CD4-positive, CD25-positive, alpha-beta regulatory T cell (primary cell): ENCODE data around the gene IFNA8. TPM values are rescaled to one million over a fixed set of nuclear protein-coding genes. Genes with fewer than 3 reads are reported as not detected.
"Not testable (repeated sequence)": the region's sequence is repeated elsewhere in the genome, so short reads cannot be mapped to it uniquely, and the experiment has no call there.

ENCODE experiments used
- ATAC-seq, 2 donors: fragments of 150-1000 bp; cut with Tn5 transposase; one replicate each; pipeline ENCODE4 v1.10.0; 2021; ENCODE audit warnings: low read depth in 2 of 2, moderate number of reproducible peaks in 2 of 2, moderate library complexity in 1 of 2
- DNase-seq, 3 donors: peaks; one replicate each; pipeline versions ENCODE4 v3.0.0 to v3.0.0-alpha.2; 2012 to 2022; ENCODE audit warnings: mixed read lengths in 1 of 3
- H3K27ac ChIP-seq: one replicate; pipeline ENCODE4 v1.7.0; 2013; ENCODE audit warnings: mild to moderate bottlenecking, low read length; ENCODE audit not compliant: insufficient read depth, poor library complexity, severe bottlenecking
- H3K27me3 ChIP-seq: one replicate; pipeline ENCODE4 v1.7.0; 2013; ENCODE audit warnings: low read length; ENCODE audit not compliant: control insufficient read depth, insufficient read depth
- H3K36me3 ChIP-seq: one replicate; pipeline ENCODE4 v1.7.0; 2013; ENCODE audit warnings: mild to moderate bottlenecking, low read length, moderate library complexity; ENCODE audit not compliant: control insufficient read depth, insufficient read depth
- H3K4me1 ChIP-seq: 2 replicates; pipeline ENCODE4 v1.7.0; 2013; ENCODE audit warnings: mild to moderate bottlenecking, low read length; ENCODE audit not compliant: insufficient read depth, control insufficient read depth, poor library complexity, severe bottlenecking
- H3K4me3 ChIP-seq: one replicate; pipeline ENCODE4 v1.7.0; 2013; ENCODE audit warnings: low read depth, mild to moderate bottlenecking, low read length, moderate library complexity
- H3K9me3 ChIP-seq, 2 experiments: 1 replicate in 1 of 2; 2 replicates in 1 of 2; pipeline ENCODE4 v1.7.0; 2013; ENCODE audit warnings: low read length in 2 of 2, mild to moderate bottlenecking in 1 of 2, moderate library complexity in 1 of 2; ENCODE audit not compliant: control insufficient read depth in 2 of 2
- H3K27ac Mint-ChIP-seq, 3 donors: one replicate each; pipeline ENCODE4 v1.8.0; 2020 to 2022; ENCODE audit warnings: mild to moderate bottlenecking in 3 of 3, mixed read lengths in 3 of 3, moderate library complexity in 2 of 3
- H3K27me3 Mint-ChIP-seq: one replicate; pipeline ENCODE4 v1.8.0; 2022; ENCODE audit warnings: mild to moderate bottlenecking, mixed read lengths
- H3K36me3 Mint-ChIP-seq: one replicate; pipeline ENCODE4 v1.8.0; 2020; ENCODE audit warnings: mixed read lengths
- H3K4me1 Mint-ChIP-seq, 4 donors: one replicate each; pipeline ENCODE4 v1.8.0; 2020 to 2022; ENCODE audit warnings: mixed read lengths in 4 of 4, mild to moderate bottlenecking in 1 of 4
- H3K4me3 Mint-ChIP-seq, 4 donors: one replicate each; pipeline ENCODE4 v1.8.0; 2020 to 2022; ENCODE audit warnings: mild to moderate bottlenecking in 4 of 4, mixed read lengths in 4 of 4, moderate library complexity in 3 of 4
- H3K9me3 Mint-ChIP-seq, 7 donors: one replicate each; pipeline ENCODE4 v1.8.0; 2020 to 2022; ENCODE audit warnings: mixed read lengths in 7 of 7, mild to moderate bottlenecking in 3 of 7, moderate library complexity in 2 of 7
- polyA plus RNA-seq, 4 donors: library from polyadenylated mRNA; unstranded; fragments of 300-500 nt; fragmentation: Illumina TruSeq; gene quantifications; one replicate each; pipeline ENCODE4 v1.2.3, GENCODE V29; 2021
- total RNA-seq: library from RNA; stranded (reverse); gene quantifications from one replicate; pipeline ENCODE4 v1.2.3, GENCODE V29; 2022

The IFNA8 gene
- total and polyA plus RNA-seq, 5 donors from 2014 or later = not detected

- no peak overlapping the region for H3K4me3 ChIP-seq
- H3K4me1 ChIP-seq = no peaks in the 10 kb centered on the region
- H3K4me1 Mint-ChIP-seq = no peaks in the 10 kb centered on the region
- H3K27ac ChIP-seq = no peak overlapping the region
- H3K27ac Mint-ChIP-seq = no peak overlapping the region
- H3K27me3 ChIP-seq = peaks cover 14% of the 10 kb centered on the region
- no peaks in the 10 kb centered on the region for H3K9me3 ChIP-seq
- H3K36me3 Mint-ChIP-seq = no peaks in the 10 kb centered on the region
- H3K36me3 ChIP-seq = no peaks in the 10 kb centered on the region
- peak overlapping the region in 1 of 4 donors; percentile 77 for H3K4me3 Mint-ChIP-seq
- H3K9me3 Mint-ChIP-seq = peaks cover 0 to 2% (median 0%) of the 10 kb centered on the region in 7 donors
- peaks cover 49% of the 10 kb centered on the region for H3K27me3 Mint-ChIP-seq
- DNase-seq (no peak), ATAC-seq (no peak)
These were observed 23.9 kb downstream of the IFNA8 start for GRCh38 chr9:21432672-21433425.

- Mint-ChIP-seq H3K27ac (no peak overlapping the region), H3K9me3 (peaks cover 0 to 2% (median 0%) of the 10 kb centered on the region in 7 donors), H3K4me3 (no peak overlapping the region), H3K4me1 (no peaks in the 10 kb centered on the region), H3K27me3 (peaks cover 35% of the 10 kb centered on the region), H3K36me3 (no peaks in the 10 kb centered on the region)
- Histone ChIP-seq H3K4me3 (no peak overlapping the region), H3K27me3 (peaks cover 12% of the 10 kb centered on the region), H3K4me1 (no peaks in the 10 kb centered on the region), H3K9me3 (no peaks in the 10 kb centered on the region), H3K27ac (no peak overlapping the region), H3K36me3 (no peaks in the 10 kb centered on the region)
- ATAC-seq (no peak), DNase-seq (peak in 2 of 3 donors; percentile 18 to 58)
These were observed 25.5 kb downstream of the IFNA8 start for GRCh38 chr9:21434202-21435014.

- DNase-seq, H3K27ac ChIP-seq, H3K27ac Mint-ChIP-seq, H3K36me3 ChIP-seq, H3K4me1 Mint-ChIP-seq, H3K4me1 ChIP-seq, H3K4me3 ChIP-seq, H3K9me3 Mint-ChIP-seq, H3K4me3 Mint-ChIP-seq, H3K9me3 ChIP-seq, H3K36me3 Mint-ChIP-seq, ATAC-seq: not testable (repeated sequence)
- peaks cover 30% of the 10 kb centered on the region for H3K27me3 Mint-ChIP-seq
- peaks cover 12% of the 10 kb centered on the region for H3K27me3 ChIP-seq
These were observed 26.1 kb downstream of the IFNA8 start for GRCh38 chr9:21435015-21435383.

GRCh38 chr9:21440139-21440538, 31.2 kb downstream of the IFNA8 start, which contains the start of gene IFNA1:
Gene IFNA1, plus strand, starts transcription at chr9:21440439. Its CDS starts 69 bp downstream, at chr9:21440508.
- no peak within 1 kb of the TSS for H3K27ac ChIP-seq
- Mint-ChIP-seq H3K27ac (no peak within 1 kb of the TSS), H3K27me3 (peaks cover 12% of the 10 kb centered on the region), H3K4me3 (no peak within 1 kb of the TSS), H3K4me1 (peaks cover 0 to 13% (median 6%) of the 10 kb centered on the region in 4 donors), H3K9me3 (no peaks in the 10 kb centered on the region), H3K36me3 (no peaks in the 10 kb centered on the region)
- H3K9me3 ChIP-seq = no peaks in the 10 kb centered on the region
- peaks cover 3% of the 10 kb centered on the region for H3K4me1 ChIP-seq
- DNase-seq (no peak), ATAC-seq (no peak)
- peaks cover 11% of the 10 kb centered on the region for H3K27me3 ChIP-seq
- no peaks in the 10 kb centered on the region for H3K36me3 ChIP-seq
- H3K4me3 ChIP-seq = no peak within 1 kb of the TSS

- Histone ChIP-seq H3K36me3 (no peaks in the 10 kb centered on the region), H3K9me3 (no peaks in the 10 kb centered on the region), H3K27me3 (peaks cover 3% of the 10 kb centered on the region), H3K4me1 (peaks cover 3% of the 10 kb centered on the region), H3K4me3 (peak overlapping the region; percentile 26), H3K27ac (no peak overlapping the region)
- Mint-ChIP-seq H3K9me3 (no peaks in the 10 kb centered on the region), H3K4me3 (peak overlapping the region in 2 of 4 donors; percentile 1 to 17), H3K27ac (peak overlapping the region in 1 of 3 donors; percentile 28), H3K27me3 (peaks cover 4% of the 10 kb centered on the region), H3K36me3 (no peaks in the 10 kb centered on the region), H3K4me1 (peaks cover 0 to 13% (median 6%) of the 10 kb centered on the region in 4 donors)
- peak in 2 of 3 donors; percentile 24 to 47 for DNase-seq
- ATAC-seq = peak; percentile 58 to 71
These were observed 35.1 kb downstream of the IFNA8 start for GRCh38 chr9:21443849-21444625.

GRCh38 chr9:21449312-21449711, 40.4 kb downstream of the IFNA8 start:
- H3K4me1 Mint-ChIP-seq, H3K4me3 ChIP-seq, DNase-seq, H3K27me3 ChIP-seq, ATAC-seq, H3K9me3 ChIP-seq, H3K36me3 Mint-ChIP-seq, H3K4me1 ChIP-seq, H3K27ac ChIP-seq, H3K27ac Mint-ChIP-seq, H3K9me3 Mint-ChIP-seq, H3K4me3 Mint-ChIP-seq, H3K36me3 ChIP-seq, H3K27me3 Mint-ChIP-seq: not testable (repeated sequence)

GRCh38 chr9:21450733-21451394, 41.9 kb downstream of the IFNA8 start:
- H3K4me1 Mint-ChIP-seq = no peaks in the 10 kb centered on the region
- H3K27me3 ChIP-seq = peaks cover 3% of the 10 kb centered on the region
- H3K27ac ChIP-seq = no peak overlapping the region
- peaks cover 0 to 2% (median 0%) of the 10 kb centered on the region in 7 donors for H3K9me3 Mint-ChIP-seq
- no peak overlapping the region for H3K27ac Mint-ChIP-seq
- no peaks in the 10 kb centered on the region for H3K9me3 ChIP-seq
- H3K36me3 ChIP-seq = no peaks in the 10 kb centered on the region
- peaks cover 15% of the 10 kb centered on the region for H3K27me3 Mint-ChIP-seq
- no peak for ATAC-seq
- H3K4me3 ChIP-seq = no peak overlapping the region
- no peaks in the 10 kb centered on the region for H3K4me1 ChIP-seq
- no peak overlapping the region for H3K4me3 Mint-ChIP-seq
- no peaks in the 10 kb centered on the region for H3K36me3 Mint-ChIP-seq
- DNase-seq = no peak
